Stimulated activated naive B cell treated with anti-CD40 and anti-IgM and Interleukin-4, amounts not matched to agents 10 μg/mL and 1 μg/mL and 100 μg/mL, for 72 hours (primary cell): Measurements from ENCODE around the gene ZNF790.
"Not testable (repeated sequence)": the region's sequence is repeated elsewhere in the genome, so short reads cannot be mapped to it uniquely, and the experiment has no call there.

Experiments used
- ATAC-seq, 2 donors: fragments of 150-1000 bp; cut with Tn5 transposase; replicated peaks; 2 replicates each; pipeline ENCODE4 v1.10.0; 2021; ENCODE audit warnings: moderate library complexity in 1 of 2
- DNase-seq: peaks from one replicate; pipeline ENCODE4 v3.0.0; 2021
- H3K27ac Mint-ChIP-seq: one replicate; pipeline ENCODE4 v1.8.0; 2022; ENCODE audit warnings: mild to moderate bottlenecking, mixed read lengths
- H3K27me3 Mint-ChIP-seq, 2 donors: one replicate each; pipeline ENCODE4 v1.8.0; 2022; ENCODE audit warnings: mixed read lengths in 2 of 2
- H3K36me3 Mint-ChIP-seq, 2 donors: one replicate each; pipeline ENCODE4 v1.8.0; 2022; ENCODE audit warnings: mixed read lengths in 2 of 2, mild to moderate bottlenecking in 1 of 2
- H3K4me1 Mint-ChIP-seq, 2 donors: one replicate each; pipeline ENCODE4 v1.8.0; 2022; ENCODE audit warnings: mixed read lengths in 2 of 2, mild to moderate bottlenecking in 1 of 2
- H3K4me3 Mint-ChIP-seq, 2 donors: one replicate each; pipeline ENCODE4 v1.8.0; 2022; ENCODE audit warnings: mild to moderate bottlenecking in 2 of 2, mixed read lengths in 2 of 2, moderate library complexity in 1 of 2
- H3K9me3 Mint-ChIP-seq, 2 donors: one replicate each; pipeline ENCODE4 v1.8.0; 2022; ENCODE audit warnings: mixed read lengths in 2 of 2, mild to moderate bottlenecking in 1 of 2

ZNF790 gene

DNA sequence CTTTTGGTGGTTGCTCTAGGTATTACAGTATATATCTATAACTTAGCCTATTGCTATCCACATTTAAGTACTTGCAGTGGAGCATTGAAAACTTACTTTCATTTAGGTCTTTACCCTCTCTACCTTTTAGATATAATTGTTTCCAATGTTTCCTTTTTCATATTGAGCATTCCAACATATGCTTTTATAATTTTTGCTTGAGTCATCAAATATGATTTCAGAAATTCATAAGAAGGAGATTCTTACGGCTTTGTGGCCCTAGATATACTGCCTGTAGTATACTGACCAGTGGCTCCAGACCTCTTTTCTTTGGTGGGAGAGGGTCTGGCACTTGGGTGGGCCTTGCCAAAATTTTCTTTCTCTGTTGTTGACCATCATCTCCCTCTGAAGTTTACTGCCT is 32.8 kb downstream of the ZNF790 start:
- Mint-ChIP-seq H3K9me3 (peaks cover 23 to 28% of the 10 kb centered on the region in 2 donors), H3K27ac (no peak overlapping the region)
- ATAC-seq, result no peak

DNA sequence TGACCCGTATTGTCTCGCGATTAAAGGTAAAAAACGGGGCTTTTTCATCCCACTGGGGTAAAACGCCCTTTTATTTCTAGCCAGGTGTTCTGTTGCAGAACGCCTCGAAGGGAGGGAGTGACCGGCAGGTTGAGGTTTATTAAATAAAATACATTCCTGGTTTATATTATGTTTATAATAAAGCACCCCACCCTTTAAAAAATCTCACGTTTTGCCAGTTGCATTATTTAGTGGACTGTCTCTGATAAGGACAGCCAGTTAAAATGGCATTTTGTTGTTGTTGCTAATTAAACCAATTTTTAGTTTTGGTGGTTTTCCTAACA is 40.4 kb downstream of the ZNF790 start:
- peaks cover 42 to 50% of the 10 kb centered on the region in 2 donors for H3K36me3 Mint-ChIP-seq
- H3K4me3 Mint-ChIP-seq, result peak overlapping the region; percentile 94 to 96
- H3K27me3 Mint-ChIP-seq, result no peaks in the 10 kb centered on the region
- H3K4me1 Mint-ChIP-seq, result peaks cover 3 to 12% of the 10 kb centered on the region in 2 donors
- no peak for ATAC-seq
- no peak for DNase-seq
- H3K27ac Mint-ChIP-seq, result peak overlapping the region; percentile 100
- H3K9me3 Mint-ChIP-seq, result peaks cover 7 to 17% of the 10 kb centered on the region in 2 donors

More for the DNA sequence above, 32.8 kb downstream of the ZNF790 start:
- Mint-ChIP-seq H3K4me1 (no peaks in the 10 kb centered on the region), H3K27me3 (no peaks in the 10 kb centered on the region), H3K36me3 (peaks cover 57 to 80% of the 10 kb centered on the region in 2 donors), H3K4me3 (no peak overlapping the region)
- no peak for DNase-seq

DNA sequence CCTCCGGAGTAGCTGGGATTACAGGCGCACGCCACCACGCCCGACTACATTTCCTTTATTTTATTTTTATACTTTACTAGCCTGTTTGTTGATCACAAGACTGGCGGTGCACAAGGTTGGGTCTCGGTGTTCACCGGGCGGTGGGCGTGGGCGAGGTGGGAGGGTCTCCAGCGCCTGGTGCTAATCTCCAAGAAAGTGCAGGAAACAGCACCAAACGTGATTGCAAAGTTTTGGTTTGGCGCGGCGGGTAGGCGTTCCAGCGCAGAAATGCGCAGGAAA is 41.5 kb downstream of the ZNF790 start:
- ATAC-seq (peak in 1 of 2 donors; percentile 0), DNase-seq (no peak)
- Mint-ChIP-seq H3K4me3 (peak overlapping the region; percentile 94 to 96), H3K27ac (peak overlapping the region; percentile 100), H3K36me3 (peaks cover 45 to 52% of the 10 kb centered on the region in 2 donors), H3K4me1 (peaks cover 10 to 19% of the 10 kb centered on the region in 2 donors), H3K27me3 (peaks cover 8 to 10% of the 10 kb centered on the region in 2 donors), H3K9me3 (peaks cover 15 to 24% of the 10 kb centered on the region in 2 donors)

DNA sequence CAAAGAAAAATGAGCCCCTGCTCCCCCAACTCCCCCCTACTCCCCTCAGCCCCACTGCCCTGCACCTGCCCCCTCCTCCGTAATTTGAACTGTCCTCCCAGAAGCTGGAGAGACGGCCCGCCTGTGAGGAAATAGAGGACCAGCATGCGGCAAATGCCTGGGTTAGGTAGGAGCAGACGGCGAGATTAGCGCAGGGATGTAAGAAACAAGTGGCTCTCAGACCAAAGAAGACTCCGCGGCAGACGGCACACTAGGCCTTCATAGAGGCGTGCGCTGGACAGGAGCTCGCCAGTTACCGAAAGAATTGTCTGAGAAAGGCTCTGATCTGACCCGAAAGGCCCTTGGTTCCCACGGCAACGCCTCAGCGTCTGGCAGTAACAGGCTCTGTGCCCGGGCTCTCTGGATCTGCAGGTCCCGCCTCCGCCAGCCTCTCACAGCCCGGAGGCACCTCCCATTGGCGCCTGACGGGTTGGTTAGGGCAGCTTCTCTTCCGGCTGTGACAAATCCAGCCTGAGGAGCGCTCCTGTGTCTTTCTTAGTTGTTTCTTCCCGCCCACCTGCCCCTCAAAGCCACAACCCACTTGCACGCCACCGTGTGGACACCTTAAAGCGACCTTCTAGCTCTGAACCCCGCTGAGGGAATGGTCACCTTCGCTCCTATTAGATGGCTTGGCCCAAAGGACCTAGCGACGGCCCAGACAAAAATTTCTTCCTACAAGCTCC is 46.6 kb downstream of the ZNF790 start:
- Mint-ChIP-seq H3K9me3 (peaks cover 16 to 33% of the 10 kb centered on the region in 2 donors), H3K4me3 (peak overlapping the region; percentile 71 to 80), H3K36me3 (peaks cover 24 to 28% of the 10 kb centered on the region in 2 donors), H3K27ac (peak overlapping the region; percentile 26), H3K27me3 (peaks cover 8 to 10% of the 10 kb centered on the region in 2 donors)
- DNase-seq (peak; percentile 11), ATAC-seq (peak; percentile 99 to 100)
- H3K4me1 Mint-ChIP-seq, result not testable (repeated sequence)

DNA sequence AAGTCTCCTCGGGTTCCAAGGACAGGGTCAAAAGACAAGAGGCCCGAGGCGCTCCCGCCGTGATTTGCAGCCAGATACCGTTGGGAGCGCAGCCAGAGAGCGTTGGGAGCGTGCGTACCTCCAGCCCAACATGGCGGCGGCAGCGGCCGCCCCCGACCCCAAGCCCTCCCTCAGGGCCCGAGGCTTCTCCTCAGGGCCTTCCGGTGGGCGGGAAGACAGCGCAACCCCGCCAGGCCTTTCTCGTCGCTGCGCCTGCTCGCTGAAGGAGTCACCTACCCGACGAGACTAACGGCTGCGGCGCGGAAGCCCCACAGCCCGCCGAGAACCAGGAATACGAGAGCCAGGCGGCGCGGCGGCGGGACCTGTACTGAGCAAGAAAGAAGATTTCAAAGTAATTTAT is 62.4 kb downstream of the ZNF790 start:
- peaks cover 36 to 53% of the 10 kb centered on the region in 2 donors for H3K36me3 Mint-ChIP-seq
- no peak overlapping the region for H3K27ac Mint-ChIP-seq
- peaks cover 11 to 12% of the 10 kb centered on the region in 2 donors for H3K4me1 Mint-ChIP-seq
- DNase-seq, result no peak
- ATAC-seq, result no peak
- peaks cover 8 to 10% of the 10 kb centered on the region in 2 donors for H3K9me3 Mint-ChIP-seq
- no peaks in the 10 kb centered on the region for H3K27me3 Mint-ChIP-seq
- peak overlapping the region in 1 of 2 donors; percentile 75 for H3K4me3 Mint-ChIP-seq

DNA sequence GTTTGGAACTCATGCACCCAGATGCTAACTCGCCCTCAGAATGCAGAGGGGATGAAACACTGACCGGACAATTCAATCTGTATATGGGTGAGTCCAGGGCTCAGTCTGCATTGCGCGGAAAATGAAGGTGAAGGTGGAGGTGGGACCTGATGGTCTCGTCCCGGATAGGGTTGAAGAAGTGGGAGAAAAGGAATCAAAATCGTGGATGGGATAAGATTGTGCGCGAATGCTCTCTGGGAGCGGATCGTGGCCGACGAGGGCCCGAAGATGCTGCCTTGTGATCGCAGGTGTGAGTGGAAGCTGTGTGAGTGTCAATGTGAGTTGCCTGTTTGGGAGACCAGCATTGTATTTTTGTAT is 65.0 kb downstream of the ZNF790 start:
- Mint-ChIP-seq H3K36me3 (peaks cover 40 to 53% of the 10 kb centered on the region in 2 donors), H3K4me1 (peaks cover 12% of the 10 kb centered on the region in 2 donors), H3K4me3 (peak overlapping the region; percentile 90 to 94), H3K9me3 (peaks cover 8 to 9% of the 10 kb centered on the region in 2 donors), H3K27me3 (no peaks in the 10 kb centered on the region), H3K27ac (peak overlapping the region; percentile 98)
- peak; percentile 2 to 26 for ATAC-seq
- DNase-seq, result no peak

DNA sequence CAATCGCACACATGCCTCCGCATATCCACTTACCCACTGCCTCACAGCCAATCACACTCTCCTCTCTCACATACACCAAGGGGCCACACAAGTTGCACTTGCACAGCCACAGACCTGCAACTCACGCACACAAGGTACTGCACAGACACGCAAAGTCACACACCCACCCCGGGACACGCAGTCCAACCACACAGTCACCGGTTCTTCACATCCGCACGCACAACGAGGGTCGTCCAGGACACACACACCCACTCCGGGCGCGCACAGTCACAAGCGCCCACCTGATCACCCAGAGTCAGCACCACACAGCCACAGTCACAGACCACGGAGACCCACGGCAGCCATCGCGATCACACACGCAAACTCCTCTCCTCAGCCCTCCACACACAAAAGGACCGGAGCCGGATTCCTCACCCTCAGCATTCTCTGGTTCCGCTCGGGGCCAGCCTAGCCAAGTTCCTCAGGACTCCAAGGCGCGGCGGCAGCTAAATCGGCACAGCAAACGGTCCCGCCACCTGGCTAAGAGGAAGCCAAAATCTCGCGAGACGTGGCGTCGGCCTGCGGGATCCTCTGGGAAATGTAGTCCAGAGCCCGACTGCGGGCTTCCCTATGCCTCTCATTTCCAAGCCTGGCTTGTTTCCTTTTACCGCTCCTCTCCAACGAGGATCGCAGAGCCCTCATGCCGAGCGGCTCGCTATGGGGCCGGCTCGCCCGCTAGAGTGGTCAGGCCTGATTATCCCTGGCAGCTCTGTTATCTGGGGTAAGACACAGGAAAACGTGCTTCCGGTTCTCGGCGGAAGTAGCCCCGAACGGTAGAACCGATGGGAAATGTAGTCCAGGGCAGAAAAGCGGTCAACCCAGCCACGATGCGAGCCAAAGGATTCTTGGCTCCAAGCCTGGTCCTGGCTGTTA is 65.6 kb downstream of the ZNF790 start, which contains the start of gene ZNF850:
ZNF850 (minus strand) TSS at position 497 of the 912 bp plus-strand sequence. CDS start 10,201 bp downstream, outside the sequence.
- Mint-ChIP-seq H3K27ac (peak within 1 kb of the TSS; percentile 98), H3K4me3 (peak within 1 kb of the TSS; percentile 90 to 94), H3K27me3 (no peaks in the 10 kb centered on the region), H3K36me3 (peaks cover 37 to 48% of the 10 kb centered on the region in 2 donors), H3K4me1 (peaks cover 12% of the 10 kb centered on the region in 2 donors), H3K9me3 (peaks cover 4 to 7% of the 10 kb centered on the region in 2 donors)
- DNase-seq, result peak; percentile 90
- ATAC-seq, result peak; percentile 89

DNA sequence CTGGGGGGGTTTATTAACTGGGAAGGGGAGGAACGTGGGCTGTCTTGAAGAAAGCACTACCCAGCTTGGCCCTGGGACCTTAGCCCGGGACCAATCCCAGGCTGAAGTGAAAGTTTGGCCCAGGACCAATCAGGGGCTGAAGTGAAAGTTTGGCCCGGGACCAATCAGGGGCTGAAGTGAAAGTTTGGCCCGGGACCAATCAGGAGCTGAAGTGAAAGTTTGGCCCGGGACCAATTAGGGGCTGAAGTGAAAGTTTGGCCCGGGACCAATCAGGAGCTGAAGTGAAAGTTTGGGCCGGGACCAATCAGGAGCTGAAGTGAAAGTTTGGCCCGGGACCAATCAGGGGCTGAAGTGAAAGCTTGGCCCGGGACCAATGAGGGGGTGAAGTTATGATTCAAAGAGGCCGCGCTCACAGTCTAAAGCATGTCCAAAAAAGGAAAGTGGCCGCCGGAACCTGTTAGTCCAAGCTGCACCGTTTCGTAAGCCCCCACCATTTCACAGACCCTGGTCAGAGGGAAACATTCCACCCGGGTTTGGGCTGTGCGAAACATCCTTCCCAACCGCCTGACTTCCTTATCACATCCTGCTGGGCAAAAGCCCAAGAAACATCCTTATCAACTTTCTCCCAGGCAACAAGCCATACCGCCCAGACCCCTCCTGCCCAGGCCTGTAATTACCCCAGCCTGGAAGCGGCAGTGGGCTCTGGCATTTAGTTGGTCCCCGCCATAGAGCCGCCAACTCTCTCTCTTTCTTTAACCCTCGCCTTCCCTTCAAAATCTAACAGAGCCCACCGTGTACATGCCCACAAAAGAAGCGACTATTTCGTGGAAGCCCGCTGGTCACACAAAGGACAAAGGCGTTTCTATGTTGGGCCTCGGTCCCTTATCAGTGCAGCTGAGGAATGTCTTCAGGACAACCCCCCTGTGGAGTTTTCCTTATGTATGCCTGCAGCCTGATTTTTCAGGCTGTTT is 66.6 kb downstream of the ZNF790 start:
- DNase-seq (peak; percentile 83), ATAC-seq (peak; percentile 64 to 67)
- H3K27ac Mint-ChIP-seq, result peak overlapping the region; percentile 98
- peaks cover 38 to 46% of the 10 kb centered on the region in 2 donors for H3K36me3 Mint-ChIP-seq
- peaks cover 5 to 7% of the 10 kb centered on the region in 2 donors for H3K9me3 Mint-ChIP-seq
- no peaks in the 10 kb centered on the region for H3K27me3 Mint-ChIP-seq
- peak overlapping the region; percentile 90 to 94 for H3K4me3 Mint-ChIP-seq
- H3K4me1 Mint-ChIP-seq, result peaks cover 12% of the 10 kb centered on the region in 2 donors
